Ovary (tissue), 3 donors: ENCODE measurements around the gene SLC25A5.

ENCODE experiments used
- EP300 ChIP-seq: sonication (generic); formaldehyde crosslinking; IDR thresholded peaks from one replicate; pipeline ENCODE4 v1.6.1; 2017; ENCODE audit warnings: antibody characterized with exemption
- POLR2A ChIP-seq: fragments of 450-650 bp; IDR thresholded peaks from one replicate; pipeline ENCODE4 v1.6.1; 2017; ENCODE audit warnings: antibody characterized with exemption, mild to moderate bottlenecking, moderate library complexity
- TF ChIP-seq, protein P1 (sequence below), 3 donors: fragments of 450-650 bp in 2 of 3; fragments of 200-600 bp in 1 of 3; IDR thresholded peaks; one replicate each; pipeline versions ENCODE4 v1.5.1 to v1.8.0; 2016 to 2022; ENCODE audit warnings: antibody characterized with exemption in 3 of 3, mild to moderate bottlenecking in 1 of 3
- donor health status: DM: no; HTN: no; CAD: no.

DNA sequence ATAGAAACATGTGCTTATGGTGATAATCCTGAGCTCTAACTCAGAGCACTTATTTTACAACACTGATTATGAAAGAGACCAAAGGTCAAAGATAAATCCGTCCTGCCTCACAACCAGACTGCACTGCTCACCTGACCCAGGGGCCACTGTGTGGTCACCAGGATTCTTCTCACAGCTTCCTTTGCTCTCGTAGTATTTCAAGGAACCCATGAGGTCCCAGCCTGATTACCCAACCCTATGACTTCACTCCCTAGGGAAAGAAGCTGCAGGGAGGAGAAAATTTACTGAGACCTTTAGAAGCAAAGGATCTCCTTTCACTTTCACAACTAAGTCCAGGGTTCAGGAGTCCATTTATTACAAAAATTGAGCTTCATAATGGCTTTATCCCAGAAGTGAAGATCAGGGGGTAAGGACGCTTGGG lies 9.6 kb downstream of the SLC25A5 start:
- TF ChIP-seq, protein P1, sequence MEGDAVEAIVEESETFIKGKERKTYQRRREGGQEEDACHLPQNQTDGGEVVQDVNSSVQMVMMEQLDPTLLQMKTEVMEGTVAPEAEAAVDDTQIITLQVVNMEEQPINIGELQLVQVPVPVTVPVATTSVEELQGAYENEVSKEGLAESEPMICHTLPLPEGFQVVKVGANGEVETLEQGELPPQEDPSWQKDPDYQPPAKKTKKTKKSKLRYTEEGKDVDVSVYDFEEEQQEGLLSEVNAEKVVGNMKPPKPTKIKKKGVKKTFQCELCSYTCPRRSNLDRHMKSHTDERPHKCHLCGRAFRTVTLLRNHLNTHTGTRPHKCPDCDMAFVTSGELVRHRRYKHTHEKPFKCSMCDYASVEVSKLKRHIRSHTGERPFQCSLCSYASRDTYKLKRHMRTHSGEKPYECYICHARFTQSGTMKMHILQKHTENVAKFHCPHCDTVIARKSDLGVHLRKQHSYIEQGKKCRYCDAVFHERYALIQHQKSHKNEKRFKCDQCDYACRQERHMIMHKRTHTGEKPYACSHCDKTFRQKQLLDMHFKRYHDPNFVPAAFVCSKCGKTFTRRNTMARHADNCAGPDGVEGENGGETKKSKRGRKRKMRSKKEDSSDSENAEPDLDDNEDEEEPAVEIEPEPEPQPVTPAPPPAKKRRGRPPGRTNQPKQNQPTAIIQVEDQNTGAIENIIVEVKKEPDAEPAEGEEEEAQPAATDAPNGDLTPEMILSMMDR (IDR thresholded peaks at IDR 0.05), result no peak
- TF ChIP-seq POLR2A (no peak), EP300 (no peak)
